Right lobe of liver (tissue), 4 donors: ENCODE results near the gene CHMP2A.

Experiments
- CTCF ChIP-seq, 4 donors: fragments of 200-600 bp in 3 of 4; fragments of 450-650 bp in 1 of 4; IDR thresholded peaks; one replicate each; pipeline versions ENCODE4 v1.5.1 to v1.8.0; 2016 to 2022; ENCODE audit warnings: antibody characterized with exemption in 4 of 4, mild to moderate bottlenecking in 2 of 4
- POLR2A ChIP-seq: fragments of 450-650 bp; IDR thresholded peaks from one replicate; pipeline ENCODE4 v1.6.1; 2017; ENCODE audit warnings: antibody characterized with exemption, mild to moderate bottlenecking
- donor health status: DM: no; HTN: no; CAD: no.
- donor health status: DM: no; HTN: no; CAD: no.
- donor health status: DM: no; HTN: yes; CAD: no.

DNA sequence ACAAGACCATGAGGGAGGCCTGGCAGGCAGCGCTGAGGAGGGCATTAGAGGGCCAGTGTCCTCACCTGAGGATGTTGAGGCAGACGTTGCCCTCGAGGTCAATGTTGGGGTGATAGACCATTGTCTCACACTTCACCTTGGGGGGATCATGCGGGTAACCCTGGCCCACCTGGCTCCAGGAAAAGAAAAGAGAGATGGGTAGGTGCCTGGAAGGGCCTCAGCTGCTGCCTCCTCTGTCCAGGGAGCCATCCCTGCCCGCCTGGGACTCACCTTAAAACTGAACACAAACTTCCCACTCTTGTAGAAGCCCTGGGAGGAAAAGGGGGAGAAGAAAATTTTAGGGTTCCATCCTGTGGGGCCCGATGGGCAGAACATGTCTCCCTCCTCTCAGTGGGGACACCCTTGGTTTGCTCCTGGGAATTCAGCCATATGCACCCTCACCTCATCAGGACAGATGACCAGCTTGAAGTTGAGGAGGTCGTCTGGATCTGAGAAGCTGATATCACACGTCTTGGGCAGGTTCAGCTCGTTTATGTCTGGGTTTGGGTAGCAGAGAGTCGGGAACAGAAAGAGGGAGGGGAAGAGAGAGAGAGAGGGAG lies 1.8 kb upstream of the CHMP2A start:
- no peak for TF ChIP-seq CTCF (IDR thresholded peaks at IDR 0.05)
- no peak for TF ChIP-seq POLR2A
